Keratinocyte (primary cell): ENCODE measurements around the gene KRI1.
"Not testable (repeated sequence)": the region's sequence is repeated elsewhere in the genome, so short reads cannot be mapped to it uniquely, and the experiment has no call there.

Experiments
- CTCF ChIP-seq, 3 experiments: IDR thresholded peaks in 1 of 3; conservative IDR thresholded peaks in 1 of 3; optimal IDR thresholded peaks in 1 of 3; 2 replicates in 2 of 3; 3 replicates in 1 of 3; pipeline versions ENCODE3 to v1.5.1; 2011; ENCODE audit warnings: low read length in 3 of 3, mild to moderate bottlenecking in 3 of 3, moderate library complexity in 2 of 3, control low read depth in 1 of 3, inconsistent platforms in 1 of 3; ENCODE audit not compliant: insufficient read depth in 2 of 3; ENCODE audit errors: extremely low read depth in 1 of 3
- EZH2 ChIP-seq: IDR thresholded peaks from one replicate; pipeline ENCODE4 v1.6.1; 2012; ENCODE audit warnings: inconsistent platforms, mild to moderate bottlenecking, low read length, moderate library complexity

- not testable (repeated sequence) for TF ChIP-seq CTCF (optimal IDR thresholded peaks at IDR 0.05 in 1 of 3, IDR thresholded peaks at IDR 0.05 in 1 of 3, conservative IDR thresholded peaks at IDR 0.05 in 1 of 3; ENCODE audit: extremely low read depth in 1 of 3, insufficient read depth in 2 of 3, low read length in 3 of 3); EZH2
Measured at GRCh38 chr19:10551006-10551405, 14.8 kb downstream of the KRI1 start.
